CD4-positive, alpha-beta T cell treated with Interleukin-6 at 100 ng/mL for 8 hours (primary cell): Measurements from ENCODE around the gene SH2D6.
A peak's percentile ranks its signal among the peaks of the same experiment; 100 is the strongest.
"Not testable (repeated sequence)": the region's sequence is repeated elsewhere in the genome, so short reads cannot be mapped to it uniquely, and the experiment has no call there.

Experiments used
- DNase-seq: peaks from one replicate; pipeline ENCODE4 v3.0.0-alpha.2; 2020; ENCODE audit warnings: mixed read lengths, low spot score

SH2D6 gene

GRCh38 chr2:85398426-85399182, 19.9 kb upstream of the SH2D6 start:
- no peak for DNase-seq

- no peak for DNase-seq
These were observed 19.4 kb upstream of the SH2D6 start for GRCh38 chr2:85399183-85399455.

- no peak for DNase-seq
These were observed 18.5 kb upstream of the SH2D6 start for GRCh38 chr2:85400023-85400422.

- DNase-seq, result no peak
These were observed 17.7 kb upstream of the SH2D6 start for GRCh38 chr2:85400541-85401463.

GRCh38 chr2:85401464-85401805, 17.1 kb upstream of the SH2D6 start:
- DNase-seq, result no peak

GRCh38 chr2:85401844-85402243, 16.7 kb upstream of the SH2D6 start:
- no peak for DNase-seq

- DNase-seq, result peak; percentile 78
These were observed 13.1 kb upstream of the SH2D6 start for GRCh38 chr2:85405201-85406059.

GRCh38 chr2:85409845-85410583, 8.5 kb upstream of the SH2D6 start, which contains the start of gene CAPG:
CAPG (minus strand) TSS chr2:85410366; CDS start chr2:85402145, 8,221 bp downstream.
- peak; percentile 44 for DNase-seq

- DNase-seq, result no peak
These were observed 7.7 kb upstream of the SH2D6 start for GRCh38 chr2:85410584-85411404.

- no peak for DNase-seq
These were observed 7.1 kb upstream of the SH2D6 start for GRCh38 chr2:85411405-85411748.

GRCh38 chr2:85413592-85414420, 4.7 kb upstream of the SH2D6 start:
- DNase-seq, result no peak

- not testable (repeated sequence) for DNase-seq
These were observed 4.1 kb upstream of the SH2D6 start for GRCh38 chr2:85414421-85414759.

- no peak for DNase-seq
These were observed 3.6 kb upstream of the SH2D6 start for GRCh38 chr2:85414761-85415553.

GRCh38 chr2:85415980-85416650, 2.4 kb upstream of the SH2D6 start:
- no peak for DNase-seq

GRCh38 chr2:85419009-85419675, 628 bp downstream of the SH2D6 start:
- no peak for DNase-seq

- DNase-seq, result peak; percentile 83
These were observed 2.2 kb downstream of the SH2D6 start for GRCh38 chr2:85420536-85421259.

- DNase-seq, result no peak
These were observed 3.0 kb downstream of the SH2D6 start for GRCh38 chr2:85421260-85422071.
